RWPE1 (cell line): ENCODE measurements around the gene IQCF5.

Experiments used
- CTCF ChIA-PET: fragments of 350-600 bp; sonication (Branson Sonifier 250); formaldehyde crosslinking; extraction: SDS; loops from one replicate; lab custom pipeline; 2021; lab: Yijun Ruan, JAX
- POLR2A ChIA-PET: fragments of 400-600 bp; formaldehyde crosslinking; extraction: SDS; loops from one replicate; lab custom pipeline; 2020; ENCODE audit warnings: antibody characterized with exemption; ENCODE audit not compliant: low non-redundant PET; lab: Yijun Ruan, JAX
- DNase-seq: peaks from one replicate; pipeline ENCODE4 v3.0.0; 2012; ENCODE audit warnings: low spot score
- H3K27ac ChIP-seq: fragments of 450-650 bp; 2 replicates; pipeline ENCODE4 v1.5.1; 2017
- TF ChIP-seq, protein P1 (sequence below): fragments of 450-650 bp; conservative IDR thresholded peaks from 2 replicates; pipeline ENCODE4 v1.5.1; 2017; ENCODE audit warnings: low read depth, mild to moderate bottlenecking

Gene IQCF5

DNA sequence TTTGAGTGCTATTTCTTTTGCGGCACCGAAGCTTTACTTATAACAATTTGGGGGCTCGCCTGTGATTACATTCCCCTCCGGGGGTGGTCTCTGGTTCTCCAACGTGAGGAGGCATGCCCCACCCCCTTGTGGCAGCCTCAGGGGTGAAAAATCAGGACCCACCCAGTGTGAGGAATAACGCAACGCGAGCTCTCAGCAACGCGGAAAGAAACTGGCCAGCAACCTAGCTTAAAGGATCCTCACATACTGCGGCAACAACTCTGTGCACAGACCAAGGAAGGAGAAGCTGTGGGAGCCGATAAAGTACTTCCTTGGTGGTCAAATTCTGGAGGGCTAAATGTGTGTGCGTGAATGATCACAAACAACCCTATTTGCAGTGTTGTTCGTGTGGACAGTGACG, 22.0 kb upstream of the IQCF5 start:
- no peak for DNase-seq
- POLR2A ChIA-PET: no interaction called here
- TF ChIP-seq, protein P1, sequence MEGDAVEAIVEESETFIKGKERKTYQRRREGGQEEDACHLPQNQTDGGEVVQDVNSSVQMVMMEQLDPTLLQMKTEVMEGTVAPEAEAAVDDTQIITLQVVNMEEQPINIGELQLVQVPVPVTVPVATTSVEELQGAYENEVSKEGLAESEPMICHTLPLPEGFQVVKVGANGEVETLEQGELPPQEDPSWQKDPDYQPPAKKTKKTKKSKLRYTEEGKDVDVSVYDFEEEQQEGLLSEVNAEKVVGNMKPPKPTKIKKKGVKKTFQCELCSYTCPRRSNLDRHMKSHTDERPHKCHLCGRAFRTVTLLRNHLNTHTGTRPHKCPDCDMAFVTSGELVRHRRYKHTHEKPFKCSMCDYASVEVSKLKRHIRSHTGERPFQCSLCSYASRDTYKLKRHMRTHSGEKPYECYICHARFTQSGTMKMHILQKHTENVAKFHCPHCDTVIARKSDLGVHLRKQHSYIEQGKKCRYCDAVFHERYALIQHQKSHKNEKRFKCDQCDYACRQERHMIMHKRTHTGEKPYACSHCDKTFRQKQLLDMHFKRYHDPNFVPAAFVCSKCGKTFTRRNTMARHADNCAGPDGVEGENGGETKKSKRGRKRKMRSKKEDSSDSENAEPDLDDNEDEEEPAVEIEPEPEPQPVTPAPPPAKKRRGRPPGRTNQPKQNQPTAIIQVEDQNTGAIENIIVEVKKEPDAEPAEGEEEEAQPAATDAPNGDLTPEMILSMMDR: no peak
- H3K27ac ChIP-seq: no peak overlapping the region
- CTCF ChIA-PET: no interaction called here

DNA sequence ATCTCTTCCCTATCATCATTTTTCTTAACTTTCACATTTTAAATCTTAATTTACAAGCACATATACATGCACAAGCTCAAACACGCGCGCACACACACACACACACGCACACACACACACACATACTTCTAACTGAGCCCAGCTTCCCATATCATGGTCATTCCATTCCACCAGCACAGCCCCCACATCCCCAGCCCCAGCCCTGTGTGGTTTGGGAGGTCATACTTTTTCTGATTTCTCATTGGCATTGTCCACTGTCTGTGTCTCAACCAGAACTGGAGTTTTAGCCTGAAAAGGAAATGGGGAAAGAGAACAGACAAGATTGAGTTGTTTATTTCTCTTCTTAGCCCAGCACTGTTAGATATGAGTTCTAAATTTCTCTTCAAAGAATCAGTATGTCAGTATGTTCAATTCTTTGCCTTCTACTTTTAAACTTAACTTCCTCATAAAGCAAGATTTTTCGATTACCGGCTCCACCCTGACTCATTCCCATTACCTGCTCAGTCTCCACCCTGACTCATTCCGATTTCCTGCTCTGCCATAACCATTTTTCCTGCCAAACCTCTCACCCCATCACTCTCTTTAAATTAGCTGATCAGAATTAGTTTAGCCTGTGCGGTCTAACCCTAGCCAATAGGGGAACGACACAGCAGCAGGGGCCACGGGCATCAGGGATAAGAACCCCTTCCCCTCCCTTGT, 21.4 kb upstream of the IQCF5 start:
- no peak overlapping the region for H3K27ac ChIP-seq
- CTCF ChIA-PET: no interaction called here
- POLR2A ChIA-PET: no interaction called here
- TF ChIP-seq, protein P1: no peak
- no peak for DNase-seq

DNA sequence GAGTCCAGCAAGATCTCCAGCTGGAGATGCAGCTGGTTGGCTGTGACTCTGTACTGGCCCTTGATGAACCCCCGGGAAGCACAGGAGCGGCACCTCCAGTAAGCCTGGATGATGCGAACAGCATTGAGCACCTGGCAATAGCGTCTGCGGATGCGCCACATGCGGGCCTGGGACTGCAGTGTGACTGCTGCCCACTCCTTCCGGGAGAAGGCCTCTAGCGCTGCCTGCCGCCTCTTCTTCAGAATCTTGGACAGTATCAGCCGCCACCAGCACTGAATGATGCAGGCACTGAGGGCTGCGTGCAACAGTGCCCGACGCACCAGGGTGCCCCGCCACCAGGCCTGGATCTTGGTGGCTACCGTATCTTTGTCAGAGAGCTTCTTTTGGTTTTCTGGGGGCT, 19.5 kb upstream of the IQCF5 start:
- DNase-seq: no peak
- CTCF ChIA-PET: interaction anchor here (0.6 kb wide), 1 partner anchor 78 kb away, joined by 3 read pairs; no protein-coding TSS in a partner anchor
- TF ChIP-seq, protein P1: no peak
- POLR2A ChIA-PET: no interaction called here
- H3K27ac ChIP-seq: no peak overlapping the region

DNA sequence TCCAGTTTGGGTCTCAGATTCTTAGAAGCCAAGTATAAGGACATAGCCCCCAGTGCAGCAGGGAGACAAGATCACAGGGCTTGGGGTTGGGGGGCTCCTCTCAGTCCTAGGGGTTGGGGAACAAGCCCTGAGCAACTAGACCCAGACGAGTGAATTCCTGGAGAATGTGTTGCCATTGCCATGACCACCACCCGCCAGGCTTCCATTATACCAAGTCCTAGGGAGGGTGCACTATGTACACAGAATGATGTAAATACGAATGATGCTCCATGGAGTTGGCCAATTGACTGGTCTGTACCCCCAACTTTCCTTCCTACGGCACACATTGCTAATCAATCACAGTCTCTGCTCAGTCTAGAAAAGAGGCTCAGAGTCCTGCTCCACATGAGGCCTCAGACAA, 19.0 kb upstream of the IQCF5 start:
- ChIA-PET CTCF (no interaction called here), POLR2A (no interaction called here)
- H3K27ac ChIP-seq: no peak overlapping the region
- DNase-seq: no peak
- TF ChIP-seq, protein P1: no peak

DNA sequence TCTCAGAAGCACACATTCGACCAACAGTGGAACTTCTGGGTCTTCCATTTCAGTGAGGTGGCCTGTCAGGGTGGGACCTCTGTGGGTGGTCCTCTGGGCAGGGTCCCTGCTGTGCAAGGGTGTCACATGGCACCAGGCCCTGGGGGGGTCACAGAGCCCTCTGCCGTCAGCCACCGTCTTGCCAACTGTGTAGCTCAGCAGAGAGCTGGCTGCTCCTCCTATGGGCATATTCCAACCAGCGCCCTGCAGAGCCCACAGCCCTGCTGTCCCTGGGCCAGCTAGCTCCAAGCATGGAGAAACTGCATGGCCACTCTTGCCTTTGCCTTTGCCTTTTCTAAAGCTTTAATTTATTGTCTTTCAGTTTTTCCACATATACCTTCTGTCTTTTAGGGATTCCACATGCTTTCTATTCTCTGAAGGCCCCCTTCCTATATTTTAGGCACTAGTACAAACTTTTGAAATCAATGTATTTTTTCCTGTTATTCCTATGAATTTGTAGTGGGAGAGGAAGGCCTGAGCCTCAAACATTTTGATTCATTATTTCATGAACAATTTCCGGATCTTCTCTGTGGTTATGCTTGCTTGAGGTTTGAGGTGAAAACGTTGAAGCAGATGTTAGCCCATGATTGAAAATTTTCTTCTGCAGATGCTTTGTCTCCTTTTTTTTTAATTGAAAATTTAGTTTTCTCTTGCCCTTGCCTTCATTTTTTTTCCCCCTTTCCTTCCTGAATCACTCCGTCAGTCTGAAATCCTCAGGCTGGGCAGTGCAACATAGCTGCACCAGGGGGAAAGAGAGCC, 16.0 kb upstream of the IQCF5 start:
- no peak for DNase-seq
- CTCF ChIA-PET: no interaction called here
- POLR2A ChIA-PET: no interaction called here
- TF ChIP-seq, protein P1: no peak
- no peak overlapping the region for H3K27ac ChIP-seq

DNA sequence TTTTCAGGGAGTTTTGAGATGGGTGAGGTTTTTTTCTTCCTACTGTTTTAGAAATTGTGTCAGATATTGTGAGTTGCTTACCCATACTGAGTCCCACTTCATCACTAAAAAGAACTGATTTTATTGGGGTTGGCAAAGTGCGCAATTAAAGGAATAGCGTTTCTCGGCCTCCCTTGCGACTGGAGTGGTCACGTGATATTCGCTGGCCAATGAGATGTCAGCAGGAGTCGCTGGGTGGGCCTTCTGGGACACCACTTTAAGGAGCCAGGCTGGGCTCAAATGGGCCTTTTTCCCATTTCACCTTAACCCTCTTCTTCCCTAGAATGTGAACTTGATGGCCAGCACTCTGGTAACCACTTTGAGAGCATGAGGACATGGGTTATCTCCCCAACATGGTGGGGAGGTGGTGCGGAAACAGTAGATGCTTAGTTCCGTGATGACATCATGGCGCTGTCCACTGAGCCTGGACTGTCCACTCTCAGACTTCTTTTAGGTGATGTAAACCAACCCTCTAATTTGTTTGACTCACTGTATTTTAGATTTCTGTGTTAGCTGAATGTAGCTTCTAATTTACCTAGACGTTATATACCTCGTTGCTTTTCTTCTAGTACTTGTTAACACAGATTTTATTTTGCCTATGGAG, 13.2 kb upstream of the IQCF5 start:
- ChIA-PET POLR2A (no interaction called here), CTCF (no interaction called here)
- no peak for DNase-seq
- TF ChIP-seq, protein P1: no peak
- H3K27ac ChIP-seq: no peak overlapping the region
